ENCODE data around the gene AKAP13. TPM values are rescaled to one million over a fixed set of nuclear protein-coding genes. Genes with fewer than 3 reads are reported as not detected.

The AKAP13 gene
- total RNA-seq, 2 donors from 2014 or later = 151 to 159 TPM

DNA sequence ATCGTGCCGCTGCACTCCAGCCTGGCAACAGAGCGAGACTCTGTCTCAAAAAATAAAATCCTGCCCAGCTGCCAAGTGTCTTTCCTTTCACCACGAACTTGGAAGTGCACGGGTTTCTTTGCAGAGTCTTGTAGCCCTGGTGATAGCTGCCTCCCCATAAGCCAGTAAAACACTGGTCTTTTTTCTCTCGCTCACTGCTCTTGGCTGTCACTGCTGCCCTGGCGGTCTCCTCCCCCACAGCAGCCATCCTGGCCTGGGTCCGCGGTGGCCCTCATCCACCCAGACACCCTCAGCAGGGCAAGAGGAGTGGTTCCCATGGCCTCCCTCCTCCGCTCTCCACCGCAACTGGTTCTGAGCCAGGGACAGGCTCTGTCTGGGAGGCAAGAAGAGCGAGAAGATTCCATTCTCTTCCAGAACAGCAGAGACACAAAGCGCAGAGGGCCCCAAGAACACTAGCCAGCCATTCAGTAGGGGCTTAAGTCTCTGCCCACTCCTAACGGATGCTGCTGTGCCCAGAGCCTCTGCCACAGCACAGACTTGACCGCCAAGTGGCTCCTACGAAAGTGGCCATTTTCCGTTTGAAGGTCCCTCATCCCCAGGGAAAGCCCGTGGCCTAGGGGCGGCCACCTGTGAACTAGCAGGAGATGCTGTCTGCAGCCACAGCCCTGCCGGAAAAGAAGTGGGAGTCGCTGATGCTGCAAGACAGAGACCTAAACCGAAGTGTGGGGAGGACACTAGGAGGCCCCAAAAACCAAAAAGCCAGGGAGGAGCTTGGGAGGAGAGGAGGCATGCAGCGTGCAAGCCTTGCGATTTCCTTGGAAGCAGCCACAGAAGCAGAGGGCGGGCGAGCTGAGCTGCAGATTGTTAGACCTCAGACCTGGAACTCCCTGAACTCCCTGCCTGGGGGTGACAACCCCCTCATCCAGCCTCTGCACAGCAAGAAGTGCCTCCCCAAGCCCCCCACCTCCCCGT, 370.2 kb downstream of the AKAP13 start:
- peak; percentile 14 for ATAC-seq
- intact Hi-C loops (cut with DNase I, micrococcal nuclease) = no loop called here
- peak in 1 of 2 donors; percentile 49 for DNase-seq

DNA sequence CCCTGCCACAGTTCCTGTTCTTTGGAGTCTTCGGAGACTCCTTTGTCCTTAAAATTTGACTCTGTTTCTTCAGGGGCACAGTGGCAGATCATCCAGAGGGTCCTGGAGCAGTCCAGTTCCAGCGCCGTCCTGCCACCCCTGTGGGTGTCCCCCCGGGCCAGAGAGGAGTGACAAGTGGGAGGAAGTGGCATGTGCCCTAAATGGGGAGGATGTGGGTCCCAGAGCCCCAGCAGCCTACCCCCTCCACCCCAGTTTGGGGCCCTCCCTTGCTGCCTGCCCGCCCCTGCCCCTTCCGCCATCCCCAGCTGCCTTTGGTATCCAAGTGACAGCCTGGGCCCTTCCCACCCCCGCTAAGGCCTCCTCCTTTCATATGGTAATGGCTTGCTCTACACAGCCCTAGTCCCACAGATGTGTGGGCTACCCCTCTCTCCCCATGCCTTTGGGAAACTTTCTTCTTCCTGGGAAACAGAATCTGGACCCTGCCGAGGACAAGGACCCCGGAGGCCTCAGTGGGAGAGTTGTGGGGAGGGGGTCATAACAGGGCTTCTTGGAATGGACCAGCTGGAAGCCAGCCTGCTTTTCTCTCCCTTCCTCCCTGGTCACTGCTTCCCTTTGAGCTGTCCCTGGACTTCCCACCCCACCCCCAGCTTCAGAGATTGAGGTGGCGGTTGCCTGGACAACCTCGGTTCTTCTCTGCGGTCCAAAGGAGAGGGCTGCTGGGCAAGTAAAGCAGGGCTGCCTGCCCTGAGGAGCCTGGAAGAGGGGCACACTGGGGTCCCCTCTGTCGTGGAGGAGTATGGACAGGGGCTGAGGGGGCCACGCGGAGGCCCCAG, 371.1 kb downstream of the AKAP13 start:
- intact Hi-C loops (cut with DNase I, micrococcal nuclease) = no loop called here
- DNase-seq = peak in 1 of 2 donors; percentile 16
- peak; percentile 13 for ATAC-seq

DNA sequence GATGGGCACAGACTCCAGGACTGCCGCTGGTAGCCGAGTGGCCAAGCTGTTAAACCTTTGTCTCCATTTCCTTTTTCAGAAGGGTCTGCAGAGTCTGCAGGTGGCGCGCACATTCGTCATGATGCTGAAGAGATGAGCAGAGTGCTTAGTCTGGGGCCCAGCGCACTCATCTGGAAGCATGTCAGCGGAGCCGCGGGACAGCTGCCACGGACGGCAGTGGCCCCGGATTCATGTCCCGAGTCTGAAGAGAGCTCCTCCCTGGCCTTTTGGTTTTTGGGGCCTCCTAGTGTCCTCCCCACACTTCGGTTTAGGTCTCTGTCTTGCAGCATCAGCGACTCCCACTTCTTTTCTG, 371.7 kb downstream of the AKAP13 start:
- intact Hi-C loops (cut with DNase I, micrococcal nuclease) = no loop called here
- ATAC-seq (no peak), DNase-seq (no peak)

DNA sequence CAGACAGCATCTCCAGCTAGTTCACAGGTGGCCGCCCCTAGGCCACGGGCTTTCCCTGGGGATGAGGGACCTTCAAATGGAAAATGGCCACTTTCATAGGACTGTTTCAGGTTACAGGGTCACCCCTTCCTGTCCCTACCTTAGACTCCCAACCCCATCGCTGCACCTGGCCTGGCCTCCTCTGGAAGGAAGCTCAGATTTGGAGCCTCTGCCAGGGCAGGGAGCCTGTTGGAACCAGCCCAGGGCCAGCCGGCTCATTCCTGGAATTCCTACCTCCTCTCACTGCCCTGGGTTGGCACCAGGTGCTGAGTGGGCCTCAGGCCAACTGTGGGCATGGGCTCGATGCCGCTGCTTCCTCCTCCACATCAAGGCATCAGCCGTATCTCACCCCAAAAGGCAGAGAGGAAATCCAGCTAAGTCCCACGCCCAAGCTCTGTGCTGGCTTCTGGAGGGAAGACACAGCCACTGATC, 372.1 kb downstream of the AKAP13 start:
- ATAC-seq = no peak
- intact Hi-C loops (cut with DNase I, micrococcal nuclease) = no loop called here
- DNase-seq = peak in 1 of 2 donors; percentile 19

DNA sequence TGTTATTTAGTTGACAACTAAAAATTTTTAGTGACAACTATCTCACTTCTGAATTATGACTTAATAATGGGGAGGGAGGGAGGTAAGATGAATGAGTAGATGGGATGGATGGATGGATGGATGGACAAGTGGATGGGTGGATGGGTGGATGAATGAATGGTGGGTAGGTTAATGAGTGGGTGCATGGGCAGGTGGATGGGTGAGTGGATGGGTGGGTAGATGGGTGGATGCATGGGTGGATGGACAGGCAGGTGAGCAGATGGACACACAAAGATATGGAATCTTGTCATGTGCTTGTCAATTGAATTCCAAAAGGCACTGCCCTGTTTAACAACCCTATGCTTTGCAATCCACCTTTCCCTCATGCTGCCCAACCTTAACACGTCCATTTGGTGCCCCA, 372.9 kb downstream of the AKAP13 start:
- intact Hi-C loops (cut with DNase I, micrococcal nuclease) = no loop called here
- DNase-seq (no peak), ATAC-seq (no peak)

DNA sequence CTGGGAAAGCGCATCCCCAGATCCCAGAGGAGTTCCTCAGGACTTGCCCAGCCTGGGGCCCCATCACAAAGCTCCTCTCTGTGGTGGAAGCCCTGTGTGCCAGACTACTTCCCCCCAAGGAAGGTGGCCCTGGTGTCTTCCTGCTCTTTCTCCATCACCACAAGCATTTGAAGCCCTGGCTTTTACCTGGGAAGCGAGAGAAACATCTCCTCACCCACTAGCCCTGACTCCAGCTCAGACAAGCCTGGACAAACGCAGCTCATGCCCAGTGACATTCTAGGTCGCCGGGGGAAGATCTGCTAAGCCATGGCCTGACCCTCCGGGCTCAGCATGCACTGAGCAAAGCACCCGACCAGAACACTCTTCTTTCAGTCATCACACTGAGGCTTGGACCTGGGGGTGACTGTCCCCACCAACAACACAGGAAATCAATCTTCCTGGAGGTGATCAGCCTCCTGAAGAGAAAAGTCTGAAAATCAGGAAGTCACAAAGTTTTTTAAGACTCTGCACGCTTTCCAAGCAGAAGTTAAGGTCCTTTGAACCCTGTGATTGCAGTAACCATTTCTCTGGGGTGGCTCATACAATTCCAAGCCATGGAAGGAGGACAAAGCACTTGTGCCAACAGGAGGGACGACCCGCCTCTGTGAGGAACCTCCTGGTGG, 373.5 kb downstream of the AKAP13 start:
- intact Hi-C loops (cut with DNase I, micrococcal nuclease) = no loop called here
- DNase-seq (peak in 1 of 2 donors; percentile 10), ATAC-seq (no peak)

DNA sequence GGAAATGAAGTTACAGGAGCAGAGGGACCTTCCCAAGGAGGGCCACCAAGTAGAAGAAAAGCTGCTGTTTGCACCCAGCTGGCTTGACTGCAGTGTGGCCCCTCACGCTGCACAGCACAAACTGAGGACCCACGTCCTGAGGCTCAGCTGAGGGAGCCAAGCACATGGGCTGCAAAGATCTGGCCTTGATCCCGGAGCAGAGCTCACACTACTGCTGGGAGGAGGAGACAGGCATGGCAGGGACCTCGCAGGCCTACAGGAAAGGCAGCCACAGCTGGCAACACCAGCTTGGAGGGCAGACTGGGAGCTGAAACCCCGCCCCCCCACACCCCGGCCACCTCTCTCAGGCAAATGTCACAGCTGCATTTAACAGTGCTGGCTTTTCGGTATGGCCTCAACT, 374.6 kb downstream of the AKAP13 start:
- ATAC-seq (no peak), DNase-seq (peak in 1 of 2 donors; percentile 23)
- intact Hi-C loops (cut with DNase I, micrococcal nuclease) = no loop called here

DNA sequence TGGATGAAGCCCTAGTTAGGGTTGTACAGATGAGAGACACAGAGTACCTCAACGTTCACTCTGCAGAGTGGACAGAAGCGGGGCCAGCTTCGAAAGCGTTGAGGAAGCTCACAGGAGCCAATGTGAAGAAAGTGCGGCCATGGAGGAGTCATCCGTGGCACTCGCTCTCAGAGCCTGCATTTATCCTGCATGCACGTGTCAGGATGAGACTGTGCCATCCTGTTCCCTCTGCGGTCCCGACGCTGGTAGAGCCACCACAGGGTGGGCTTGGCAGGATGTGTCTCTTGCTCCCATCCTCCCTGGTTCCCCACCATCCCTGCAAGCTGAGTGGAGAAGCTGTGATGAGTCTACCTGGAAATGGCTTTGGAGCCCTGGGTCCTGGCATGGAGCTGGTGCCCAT, 375.1 kb downstream of the AKAP13 start:
- peak in 1 of 2 donors; percentile 15 for DNase-seq
- intact Hi-C loops (cut with DNase I, micrococcal nuclease) = no loop called here

DNA sequence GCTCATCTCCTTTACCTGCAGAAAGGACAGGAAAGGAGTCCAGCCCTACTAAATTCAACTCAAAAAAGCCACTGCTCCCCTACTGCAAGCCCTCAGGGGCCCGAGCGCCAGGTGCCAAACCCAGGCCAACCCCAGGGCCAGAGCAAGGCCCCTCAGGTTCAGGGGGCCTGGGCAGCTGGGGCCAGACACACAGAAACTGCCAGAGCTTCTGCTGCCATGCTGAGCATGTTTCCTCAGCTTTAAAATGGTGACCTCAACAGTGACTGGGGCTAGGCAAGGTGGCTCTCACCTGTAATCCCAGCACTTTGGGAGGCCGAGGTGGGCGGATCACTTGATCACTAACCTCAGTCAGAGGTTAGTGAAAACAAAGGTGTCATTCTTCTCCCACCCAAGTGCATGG, 375.5 kb downstream of the AKAP13 start:
- intact Hi-C loops (cut with DNase I, micrococcal nuclease) = no loop called here
- no peak for ATAC-seq
- no peak for DNase-seq

More for the DNA sequence above, 375.1 kb downstream of the AKAP13 start:
- no peak for ATAC-seq

DNA sequence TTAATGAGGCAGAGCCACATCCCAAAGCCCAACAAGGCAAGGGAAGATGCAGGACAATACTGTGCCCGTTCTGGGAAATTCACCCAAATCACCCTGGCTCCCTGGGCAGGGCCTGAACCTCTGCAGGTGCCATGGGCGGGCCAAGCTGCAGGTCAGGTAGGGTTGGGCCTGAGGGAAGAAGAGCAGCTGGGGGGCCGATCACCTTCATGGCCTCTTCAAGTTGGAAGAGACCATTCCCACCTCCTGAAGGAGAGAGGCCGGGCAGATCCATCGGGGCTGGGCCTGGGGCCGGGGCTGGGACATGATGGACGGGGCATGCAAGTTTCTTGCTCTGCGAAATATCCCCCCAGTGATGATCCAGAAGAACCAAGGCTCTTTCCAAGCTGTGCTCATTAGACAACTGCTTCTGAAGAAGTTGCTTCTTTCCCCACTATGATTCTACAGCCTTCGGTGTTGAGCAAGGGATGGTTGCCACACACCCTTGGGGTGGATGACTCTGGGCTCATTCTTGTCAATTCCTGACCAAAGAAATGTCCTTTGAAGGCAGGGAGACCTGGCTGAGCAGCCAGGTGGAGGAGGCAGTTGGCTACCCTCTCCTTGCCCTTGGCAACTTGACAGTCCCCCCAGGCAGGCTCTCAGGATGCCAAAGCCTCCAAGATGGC, 376.1 kb downstream of the AKAP13 start:
- intact Hi-C loops (cut with DNase I, micrococcal nuclease) = no loop called here
- ATAC-seq = no peak
- DNase-seq = peak in 1 of 2 donors; percentile 23

DNA sequence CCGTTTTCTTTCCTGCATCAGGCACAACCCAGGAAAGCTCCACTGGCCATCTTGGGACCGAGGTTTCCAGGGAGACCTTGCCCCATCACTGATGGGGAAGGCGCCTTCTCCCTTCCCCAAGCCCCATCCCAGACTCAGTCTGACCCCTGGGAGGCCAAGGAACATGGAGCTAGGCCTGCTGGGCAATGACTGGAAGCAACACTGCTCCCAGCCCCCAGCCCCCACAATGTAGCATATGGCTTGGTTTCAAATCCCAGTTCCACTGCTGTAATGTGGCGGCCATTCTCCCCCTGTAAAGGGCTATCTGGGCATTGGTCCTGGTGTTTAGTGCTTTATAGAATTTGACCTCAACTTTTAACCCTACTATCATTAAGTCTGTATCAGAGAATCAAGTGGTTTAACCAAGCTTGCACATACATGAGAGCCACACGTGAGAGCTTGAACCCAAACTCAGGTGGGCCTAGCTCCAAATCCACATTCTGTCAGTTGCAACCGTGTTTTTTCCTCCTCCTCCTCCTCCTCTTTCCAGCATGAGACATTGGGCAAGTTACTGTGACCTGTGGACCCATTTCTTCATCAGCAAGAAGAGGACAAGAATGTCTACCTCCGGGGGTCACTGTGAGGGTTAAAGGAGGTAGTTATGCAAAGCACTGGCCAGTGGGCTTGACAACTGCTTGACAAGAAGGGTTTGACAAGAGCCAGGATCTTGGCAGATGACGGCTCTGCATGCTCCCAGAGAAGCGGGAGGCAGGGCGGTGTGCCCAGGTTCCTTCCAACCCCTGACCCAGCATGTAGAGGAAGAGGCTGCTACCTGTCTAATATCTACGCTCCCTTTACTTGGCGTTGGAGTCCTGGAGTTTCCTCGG, 376.9 kb downstream of the AKAP13 start:
- no peak for ATAC-seq
- intact Hi-C loops (cut with DNase I, micrococcal nuclease) = no loop called here
- DNase-seq = peak in 1 of 2 donors; percentile 14

DNA sequence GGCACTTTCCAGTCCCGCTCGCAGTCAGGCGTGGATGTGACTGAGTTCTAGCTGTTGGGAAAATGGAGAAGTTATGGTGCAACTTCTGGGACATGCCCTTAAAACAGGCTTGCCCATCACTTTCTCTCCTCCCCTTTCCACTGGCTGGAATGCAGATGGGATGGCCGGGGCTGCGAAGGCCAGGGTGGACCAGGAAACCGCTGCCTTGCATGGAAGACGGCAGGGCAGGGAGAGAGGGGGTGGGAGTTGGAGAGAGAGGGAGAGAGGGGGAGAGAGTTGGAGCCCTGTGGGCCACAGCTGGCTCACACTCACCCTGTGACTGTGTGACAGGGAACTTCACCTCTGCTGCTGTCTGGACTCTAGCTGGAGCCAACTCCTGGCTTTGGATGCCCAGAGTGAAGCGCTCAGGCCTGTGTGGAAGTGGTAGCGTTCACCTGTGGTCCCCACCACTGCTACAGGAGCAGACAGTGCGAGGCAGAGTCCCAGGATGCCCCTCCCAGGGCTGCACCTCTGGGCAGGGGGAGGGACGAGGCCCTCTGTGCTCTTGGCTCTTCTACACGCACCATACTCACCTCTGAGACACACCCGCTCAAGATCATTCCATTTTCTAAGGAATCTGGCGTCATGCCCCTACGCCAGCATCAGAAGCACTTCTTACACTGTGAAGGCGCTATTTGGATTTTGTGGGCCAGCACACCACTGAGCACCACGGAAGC, 377.7 kb downstream of the AKAP13 start:
- peak in 1 of 2 donors; percentile 19 for DNase-seq
- ATAC-seq = no peak
- intact Hi-C loops (cut with DNase I, micrococcal nuclease) = no loop called here

DNA sequence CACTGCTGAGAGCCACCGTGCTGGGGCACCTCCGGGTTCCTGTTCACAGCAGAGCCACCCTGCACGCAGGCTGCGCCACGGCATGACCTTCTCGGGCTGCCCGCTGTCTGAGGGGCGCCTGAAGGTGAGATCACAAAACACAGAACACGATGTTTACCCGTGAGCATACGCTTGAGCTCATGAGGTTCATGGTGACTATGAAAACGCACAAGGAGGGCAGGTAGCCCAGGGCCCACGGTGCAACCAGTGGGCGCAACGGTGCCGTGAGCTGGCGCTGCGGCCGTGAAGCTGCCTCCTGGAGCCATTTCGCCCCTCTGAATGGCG, 378.2 kb downstream of the AKAP13 start:
- intact Hi-C loops (cut with DNase I, micrococcal nuclease) = no loop called here
- no peak for ATAC-seq
- no peak for DNase-seq

DNA sequence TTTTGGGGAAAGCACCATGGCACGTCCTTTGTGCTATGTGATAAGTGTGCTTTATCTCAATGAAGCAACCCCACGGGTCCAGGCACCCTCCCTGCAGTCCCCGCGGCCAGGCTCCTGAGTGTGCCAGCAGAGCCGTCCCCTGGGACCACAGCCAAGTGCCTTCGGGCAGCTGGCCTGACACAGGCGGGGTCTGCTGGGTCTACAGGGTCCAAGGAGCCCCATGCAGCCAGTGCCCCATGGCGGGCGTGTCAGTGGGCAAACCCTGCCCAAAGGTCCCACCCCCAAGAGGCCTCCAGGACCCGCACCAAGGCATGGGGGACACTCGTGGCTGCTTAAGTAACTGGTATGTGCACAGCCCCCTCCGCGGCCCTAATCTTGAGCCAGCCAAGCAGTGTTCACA, 379.0 kb downstream of the AKAP13 start:
- intact Hi-C loops (cut with DNase I, micrococcal nuclease) = no loop called here
- ATAC-seq = no peak
- DNase-seq = no peak

DNA sequence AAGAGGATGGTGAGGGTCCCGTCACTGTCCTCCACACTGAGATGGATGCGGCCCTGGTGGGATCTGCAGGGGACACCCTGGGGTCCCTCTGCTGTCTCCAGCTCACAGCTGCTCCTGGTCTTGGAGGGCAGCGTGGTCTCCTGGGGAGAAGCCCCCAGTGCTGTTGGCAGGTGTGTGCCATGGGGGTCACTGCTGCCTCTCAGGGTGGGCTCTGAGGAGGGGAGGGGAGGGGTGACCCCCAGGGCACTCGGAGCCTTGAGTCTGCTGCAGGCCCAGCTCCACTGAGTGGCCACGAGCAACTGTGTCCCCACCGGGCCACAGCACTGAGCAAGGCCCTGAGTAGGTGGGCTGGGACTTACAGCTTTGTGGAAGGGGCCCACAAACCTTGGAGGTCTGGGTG, 379.6 kb downstream of the AKAP13 start:
- ATAC-seq = no peak
- no peak for DNase-seq
- intact Hi-C loops (cut with DNase I, micrococcal nuclease) = no loop called here

DNA sequence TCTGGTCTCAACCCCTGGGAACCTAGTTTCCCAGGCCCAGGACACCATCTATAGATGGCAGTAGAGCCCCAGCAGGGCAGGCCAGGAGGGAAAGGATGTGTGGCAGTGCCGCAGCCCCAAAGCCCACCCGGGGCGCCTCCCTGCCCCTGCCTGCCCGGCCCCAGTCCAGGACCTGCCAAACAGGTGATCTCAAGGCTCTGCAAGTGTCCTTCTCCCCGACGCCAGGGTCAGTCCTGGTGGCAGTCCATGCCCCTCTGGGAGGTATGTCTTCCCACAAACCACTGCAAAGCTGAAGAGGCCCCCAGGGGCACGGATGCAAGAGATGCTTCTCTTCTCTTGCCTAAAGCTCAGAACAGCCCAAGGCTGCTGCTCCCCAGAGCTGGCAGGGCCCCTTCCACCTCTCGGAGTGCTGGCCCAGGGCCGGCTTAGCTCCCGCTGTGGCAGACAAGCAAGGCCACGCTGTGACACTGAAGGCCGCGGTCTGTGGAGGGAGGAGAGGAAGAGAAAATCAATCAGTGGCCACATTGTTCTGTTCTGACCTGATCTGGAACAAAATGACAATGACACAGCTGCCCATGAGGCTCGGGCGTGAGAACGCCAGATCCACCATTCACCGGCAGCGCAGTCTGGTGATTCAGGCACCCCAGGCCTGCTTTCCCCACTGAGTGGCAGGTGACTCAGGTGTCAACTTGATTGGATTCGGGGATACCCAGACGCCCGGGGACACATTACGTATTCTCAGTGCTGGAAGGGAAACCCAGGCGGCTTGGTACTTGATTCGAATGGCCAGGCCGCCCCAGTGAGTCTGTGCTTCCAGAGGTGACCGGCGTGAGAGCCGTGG, 380.3 kb downstream of the AKAP13 start:
- ATAC-seq (no peak), DNase-seq (no peak)
- intact Hi-C loops (cut with DNase I, micrococcal nuclease) = no loop called here

DNA sequence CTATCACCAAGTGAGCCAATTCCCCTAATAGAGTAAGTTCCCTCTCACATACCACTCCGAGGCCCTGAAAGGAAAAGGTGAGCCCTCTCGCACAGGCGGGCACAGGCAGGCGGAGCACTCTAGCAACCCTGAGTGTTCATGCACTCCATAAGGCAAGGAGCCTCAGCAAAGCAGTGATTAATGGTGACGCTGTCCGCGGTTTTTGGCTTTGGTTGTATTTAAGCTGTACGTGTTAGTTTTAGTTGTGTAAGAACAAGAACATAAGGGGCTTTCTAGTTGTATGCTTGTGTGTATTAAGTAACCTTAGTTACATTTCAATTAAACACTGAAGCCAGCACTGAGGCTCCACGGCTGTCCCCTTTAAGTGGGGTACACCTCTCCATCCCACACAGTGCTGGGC, 381.2 kb downstream of the AKAP13 start:
- ATAC-seq = no peak
- intact Hi-C loops (cut with DNase I, micrococcal nuclease) = no loop called here
- no peak for DNase-seq
